GM12873 (cell line): ENCODE measurements around the gene PACRG.

ENCODE experiments used
- CTCF ChIP-seq: IDR thresholded peaks from 2 replicates; pipeline ENCODE4 v1.5.1; 2012; ENCODE audit warnings: low read depth, mild to moderate bottlenecking, moderate library complexity, low read length, control low read depth; ENCODE audit not compliant: insufficient read depth; ENCODE audit errors: missing control alignments

The PACRG gene

GRCh38 chr6:163300838-163301237 is 573.1 kb downstream of the PACRG start:
- TF ChIP-seq CTCF = no peak

DNA sequence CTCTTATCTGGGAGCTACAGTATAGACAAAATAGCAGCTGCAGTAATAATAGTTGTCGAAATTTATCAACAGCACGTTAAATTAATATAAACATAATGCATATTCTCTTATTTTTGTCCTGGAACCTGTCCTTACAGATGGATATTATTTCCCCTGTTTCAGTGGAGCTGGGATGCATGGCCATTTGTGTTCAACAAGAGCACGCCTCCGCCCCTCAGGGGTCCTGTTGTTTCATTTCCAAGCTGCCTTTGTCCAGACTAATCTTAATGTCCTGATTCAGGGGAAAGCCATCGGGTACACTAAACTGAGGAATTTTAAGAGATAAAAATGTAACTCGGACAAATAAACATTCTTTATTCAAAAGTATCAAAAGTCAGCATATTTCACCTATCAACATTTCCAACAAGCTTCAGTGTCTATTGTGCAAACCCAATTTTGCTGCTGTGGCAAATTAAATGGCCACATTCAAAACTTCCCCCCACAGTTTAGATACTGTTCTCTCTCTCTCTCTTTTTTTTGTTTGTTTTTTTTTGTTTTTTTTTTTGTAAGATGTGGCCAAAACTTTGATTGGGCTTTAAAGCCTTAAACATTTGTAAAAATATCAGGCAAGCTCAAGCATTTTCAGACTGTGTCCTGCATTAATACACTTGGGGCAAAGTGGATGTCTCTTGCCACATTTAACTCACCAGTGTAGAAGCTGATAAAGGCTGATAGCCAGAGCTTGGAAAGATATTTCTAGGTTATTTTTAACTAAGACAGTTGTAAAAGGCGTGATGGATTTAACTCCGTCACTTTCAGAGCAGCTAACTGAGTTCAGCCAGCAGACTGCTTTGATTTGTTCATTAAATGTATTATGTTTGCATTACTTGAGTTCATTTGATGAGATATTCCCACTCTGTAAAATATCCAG is 574.2 kb downstream of the PACRG start:
- no peak for TF ChIP-seq CTCF

DNA sequence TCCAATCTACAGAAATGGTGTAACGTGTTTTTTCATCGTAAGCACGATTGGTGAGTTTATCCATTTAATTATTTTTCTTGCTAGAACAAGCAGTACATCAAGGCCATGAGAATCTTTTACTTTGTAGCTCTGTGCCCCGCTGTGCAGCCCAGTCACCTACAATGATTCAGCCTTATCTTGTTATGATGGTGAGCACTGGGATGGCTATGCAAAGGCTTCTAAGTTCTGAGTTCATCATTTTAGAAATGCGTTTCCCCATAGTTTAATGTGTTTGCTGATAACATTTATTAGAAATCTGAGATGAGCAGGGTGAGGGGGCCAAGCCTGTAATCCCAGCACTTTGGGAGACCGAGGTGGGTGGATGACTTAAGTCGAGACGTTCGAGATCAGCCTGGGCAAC is 575.0 kb downstream of the PACRG start:
- TF ChIP-seq CTCF = no peak

- no peak for TF ChIP-seq CTCF
Observed at GRCh38 chr6:163306000-163306399, 578.2 kb downstream of the PACRG start.

DNA sequence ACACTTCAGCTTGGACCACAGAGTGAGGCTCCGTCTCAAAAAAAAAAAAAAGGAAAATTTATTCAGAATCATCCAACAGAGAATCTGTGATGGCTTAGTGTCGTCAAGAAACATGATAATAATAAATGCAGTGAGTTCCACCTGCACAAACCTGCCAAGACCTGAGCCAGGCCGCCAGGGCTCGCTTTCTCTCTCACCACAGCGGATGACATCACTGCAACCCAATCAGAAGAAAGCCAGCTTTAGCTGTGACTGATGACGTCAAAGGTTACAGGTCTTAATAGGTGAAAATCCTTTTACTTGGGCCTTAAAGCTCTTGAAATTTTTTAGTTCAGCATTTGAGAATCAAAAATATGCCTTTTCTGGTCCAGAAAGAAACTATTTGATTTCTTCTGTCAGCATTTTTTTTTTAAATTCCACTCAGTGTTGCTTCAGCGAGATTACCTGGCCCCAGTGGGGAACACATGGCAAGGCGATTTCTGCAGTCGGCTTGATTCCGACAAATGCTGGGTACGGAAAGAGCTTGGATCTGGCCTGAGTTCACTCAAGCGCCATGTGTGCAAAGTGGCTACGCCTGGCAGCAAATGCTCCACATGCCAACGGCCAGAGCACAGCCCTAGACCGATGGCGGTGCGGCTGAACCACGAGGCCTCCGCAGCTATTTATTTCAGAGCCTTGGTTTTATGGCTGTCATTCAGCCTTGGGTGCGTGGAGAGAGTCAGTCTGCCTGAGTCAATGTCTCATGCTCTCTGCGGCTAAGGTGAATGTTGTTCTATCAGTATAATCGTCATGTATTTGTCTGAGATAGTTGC is 581.1 kb downstream of the PACRG start:
- TF ChIP-seq CTCF = no peak

DNA sequence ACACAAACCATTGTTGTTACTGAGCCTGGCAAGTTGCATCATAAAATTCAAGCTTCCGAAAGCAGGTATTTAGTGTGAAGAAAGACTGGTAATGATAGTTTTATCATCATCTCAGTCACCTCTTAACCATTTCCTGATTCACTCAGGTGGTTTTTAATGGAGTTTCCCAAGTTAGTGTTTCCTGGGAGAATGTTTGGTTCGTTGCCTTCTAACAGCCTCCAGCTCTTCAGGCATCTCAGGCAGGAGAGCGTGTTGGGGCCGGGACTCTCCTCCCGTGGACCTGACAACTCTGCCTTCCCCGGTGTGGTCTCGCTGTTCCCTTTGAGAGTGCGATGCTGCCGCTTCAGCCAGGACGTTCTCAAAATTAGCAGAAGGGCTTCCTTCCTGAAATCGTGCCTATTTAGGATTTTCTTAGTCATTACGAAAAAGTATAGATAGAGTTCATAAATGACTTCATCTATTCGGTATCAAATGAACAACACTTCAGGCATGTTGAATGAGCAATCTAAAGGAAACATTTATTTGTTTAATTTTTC is 581.8 kb downstream of the PACRG start:
- TF ChIP-seq CTCF = no peak
